ENCODE results near the gene CCDC13. TPM values are rescaled to one million over a fixed set of nuclear protein-coding genes. Genes with fewer than 3 reads are reported as not detected.

CCDC13 gene
- total RNA-seq, 1 donor from 2014 or later, result 1.3 TPM

DNA sequence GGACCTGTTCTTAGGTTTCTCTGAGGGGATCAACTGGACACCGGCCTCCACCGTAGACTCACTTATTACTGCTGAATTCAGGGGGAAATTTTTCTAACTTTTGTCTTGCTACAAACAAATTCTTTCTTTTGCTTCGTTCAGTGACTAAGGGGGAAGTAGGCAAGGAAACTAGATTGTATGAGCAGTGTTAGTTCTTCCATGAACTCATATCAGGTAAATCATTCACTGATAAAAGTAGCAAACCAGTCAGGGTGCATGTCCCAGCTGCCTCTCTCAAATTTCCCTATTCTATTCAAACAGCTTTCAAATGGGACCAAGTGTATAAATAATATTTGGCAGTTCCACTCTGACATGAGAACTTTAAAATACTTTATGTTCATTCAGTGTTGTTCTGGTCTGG lies 7.3 kb upstream of the CCDC13 start:
- no peaks in the 10 kb centered on the region for H3K27me3 ChIP-seq (ENCODE audit: insufficient read depth, low read length)
- Mint-ChIP-seq H3K4me3 (ENCODE audit: unreplicated experiment) (no peak overlapping the region), H3K36me3 (ENCODE audit: low read depth, unreplicated experiment) (no peaks in the 10 kb centered on the region), H3K4me1 (ENCODE audit: low read depth, unreplicated experiment) (no peaks in the 10 kb centered on the region), H3K27ac (ENCODE audit: unreplicated experiment) (no peak overlapping the region), H3K27me3 (ENCODE audit: low read depth, unreplicated experiment) (no peaks in the 10 kb centered on the region), H3K9me3 (ENCODE audit: unreplicated experiment) (no peaks in the 10 kb centered on the region)
- H3K27ac ChIP-seq (ENCODE audit: low read depth, low read length), result no peak overlapping the region
- DNase-seq (ENCODE audit: low read depth) (no peak), FAIRE-seq (no peak)
- no peaks in the 10 kb centered on the region for H3K4me1 ChIP-seq (ENCODE audit: insufficient read depth, low read length)
- H3K4me3 ChIP-seq (ENCODE audit: insufficient read depth, low read depth, low read length), result no peak overlapping the region
- H2AFZ ChIP-seq (ENCODE audit: low read depth, low read length), result no peak overlapping the region
- H3K9ac ChIP-seq (ENCODE audit: low read length), result no peak overlapping the region
- peaks cover 12% of the 10 kb centered on the region for H4K20me1 ChIP-seq (ENCODE audit: insufficient read depth, low read length)
- H3K9me3 ChIP-seq (ENCODE audit: insufficient read depth, low read depth, low read length), result no peaks in the 10 kb centered on the region
- H3K79me2 ChIP-seq (ENCODE audit: insufficient read depth, low read length), result no peaks in the 10 kb centered on the region
- peaks cover 12% of the 10 kb centered on the region for H3K36me3 ChIP-seq (ENCODE audit: insufficient read depth, low read length)
- TF ChIP-seq EZH2 (IDR thresholded peaks at IDR 0.05; ENCODE audit: insufficient read depth, low read length), result no peak
- TF ChIP-seq, protein P1, sequence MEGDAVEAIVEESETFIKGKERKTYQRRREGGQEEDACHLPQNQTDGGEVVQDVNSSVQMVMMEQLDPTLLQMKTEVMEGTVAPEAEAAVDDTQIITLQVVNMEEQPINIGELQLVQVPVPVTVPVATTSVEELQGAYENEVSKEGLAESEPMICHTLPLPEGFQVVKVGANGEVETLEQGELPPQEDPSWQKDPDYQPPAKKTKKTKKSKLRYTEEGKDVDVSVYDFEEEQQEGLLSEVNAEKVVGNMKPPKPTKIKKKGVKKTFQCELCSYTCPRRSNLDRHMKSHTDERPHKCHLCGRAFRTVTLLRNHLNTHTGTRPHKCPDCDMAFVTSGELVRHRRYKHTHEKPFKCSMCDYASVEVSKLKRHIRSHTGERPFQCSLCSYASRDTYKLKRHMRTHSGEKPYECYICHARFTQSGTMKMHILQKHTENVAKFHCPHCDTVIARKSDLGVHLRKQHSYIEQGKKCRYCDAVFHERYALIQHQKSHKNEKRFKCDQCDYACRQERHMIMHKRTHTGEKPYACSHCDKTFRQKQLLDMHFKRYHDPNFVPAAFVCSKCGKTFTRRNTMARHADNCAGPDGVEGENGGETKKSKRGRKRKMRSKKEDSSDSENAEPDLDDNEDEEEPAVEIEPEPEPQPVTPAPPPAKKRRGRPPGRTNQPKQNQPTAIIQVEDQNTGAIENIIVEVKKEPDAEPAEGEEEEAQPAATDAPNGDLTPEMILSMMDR (IDR thresholded peaks at IDR 0.05; ENCODE audit: insufficient read depth, low read depth, low read length), result no peak
- H3K4me2 ChIP-seq (ENCODE audit: low read length), result no peak overlapping the region

DNA sequence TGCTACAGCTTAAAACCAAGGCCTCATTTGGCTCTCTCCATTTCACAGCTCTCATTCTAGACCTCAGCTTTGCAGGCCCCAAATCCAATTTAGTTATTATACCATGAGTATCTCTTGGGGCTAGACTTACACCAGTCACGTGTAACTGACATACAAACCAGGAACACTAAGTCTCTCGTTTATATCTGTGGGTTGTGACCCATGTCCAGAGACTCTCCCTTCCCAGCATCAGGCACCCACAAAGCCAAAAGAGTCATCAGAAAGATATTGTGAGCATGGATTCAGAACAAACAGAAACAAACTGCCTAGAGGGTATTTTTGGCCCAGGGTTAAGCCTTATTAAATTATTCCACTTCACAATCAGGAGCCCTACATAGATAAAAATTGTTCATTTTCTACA lies 5.6 kb upstream of the CCDC13 start:
- Histone ChIP-seq H3K9me3 (ENCODE audit: insufficient read depth, low read depth, low read length) (no peaks in the 10 kb centered on the region), H3K27ac (ENCODE audit: low read depth, low read length) (no peak overlapping the region), H3K4me3 (ENCODE audit: insufficient read depth, low read depth, low read length) (no peak overlapping the region), H3K27me3 (ENCODE audit: insufficient read depth, low read length) (no peaks in the 10 kb centered on the region), H3K4me2 (ENCODE audit: low read length) (no peak overlapping the region), H3K36me3 (ENCODE audit: insufficient read depth, low read length) (peaks cover 7% of the 10 kb centered on the region), H2AFZ (ENCODE audit: low read depth, low read length) (no peak overlapping the region), H3K4me1 (ENCODE audit: insufficient read depth, low read length) (no peaks in the 10 kb centered on the region), H4K20me1 (ENCODE audit: insufficient read depth, low read length) (peaks cover 12% of the 10 kb centered on the region), H3K79me2 (ENCODE audit: insufficient read depth, low read length) (no peaks in the 10 kb centered on the region), H3K9ac (ENCODE audit: low read length) (no peak overlapping the region)
- FAIRE-seq (no peak), DNase-seq (ENCODE audit: low read depth) (peak; percentile 30)
- Mint-ChIP-seq H3K27me3 (ENCODE audit: low read depth, unreplicated experiment) (no peaks in the 10 kb centered on the region), H3K4me1 (ENCODE audit: low read depth, unreplicated experiment) (no peaks in the 10 kb centered on the region), H3K9me3 (ENCODE audit: unreplicated experiment) (no peaks in the 10 kb centered on the region), H3K36me3 (ENCODE audit: low read depth, unreplicated experiment) (no peaks in the 10 kb centered on the region), H3K27ac (ENCODE audit: unreplicated experiment) (no peak overlapping the region), H3K4me3 (ENCODE audit: unreplicated experiment) (no peak overlapping the region)
- TF ChIP-seq EZH2 (IDR thresholded peaks at IDR 0.05; ENCODE audit: insufficient read depth, low read length), result no peak
- TF ChIP-seq, protein P1 (IDR thresholded peaks at IDR 0.05; ENCODE audit: insufficient read depth, low read depth, low read length), result no peak

DNA sequence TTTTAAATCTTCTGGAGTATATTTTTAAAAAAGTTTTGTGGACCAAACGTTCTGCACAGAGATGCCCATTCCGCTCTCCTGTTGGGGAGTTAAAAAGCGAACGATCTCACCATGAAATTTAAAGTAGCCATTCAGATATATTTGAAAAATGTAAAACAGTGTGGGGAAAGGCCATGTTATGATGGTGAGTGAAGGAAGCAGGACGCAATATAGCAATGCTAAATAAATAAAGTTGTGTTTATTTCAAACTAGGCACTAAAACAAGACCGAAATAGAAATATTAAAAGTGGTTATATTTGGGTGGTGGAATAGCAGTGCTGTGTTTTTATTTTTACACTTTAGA lies 327 bp upstream of the CCDC13 start:
- Histone ChIP-seq H3K4me1 (ENCODE audit: insufficient read depth, low read length) (no peaks in the 10 kb centered on the region), H3K9ac (ENCODE audit: low read length) (peak overlapping the region; percentile 75), H4K20me1 (ENCODE audit: insufficient read depth, low read length) (no peaks in the 10 kb centered on the region), H2AFZ (ENCODE audit: low read depth, low read length) (peak overlapping the region; percentile 62), H3K79me2 (ENCODE audit: insufficient read depth, low read length) (no peaks in the 10 kb centered on the region), H3K4me3 (ENCODE audit: insufficient read depth, low read depth, low read length) (peak overlapping the region; percentile 71), H3K27me3 (ENCODE audit: insufficient read depth, low read length) (no peaks in the 10 kb centered on the region), H3K4me2 (ENCODE audit: low read length) (peak overlapping the region; percentile 91), H3K9me3 (ENCODE audit: insufficient read depth, low read depth, low read length) (no peaks in the 10 kb centered on the region), H3K27ac (ENCODE audit: low read depth, low read length) (peak overlapping the region; percentile 22), H3K36me3 (ENCODE audit: insufficient read depth, low read length) (no peaks in the 10 kb centered on the region)
- H3K27ac Mint-ChIP-seq (ENCODE audit: unreplicated experiment), result no peak overlapping the region
- peak overlapping the region; percentile 83 for H3K4me3 Mint-ChIP-seq (ENCODE audit: unreplicated experiment)
- peaks cover 2% of the 10 kb centered on the region for H3K9me3 Mint-ChIP-seq (ENCODE audit: unreplicated experiment)
- H3K27me3 Mint-ChIP-seq (ENCODE audit: low read depth, unreplicated experiment), result no peaks in the 10 kb centered on the region
- FAIRE-seq (no peak), DNase-seq (ENCODE audit: low read depth) (no peak)
- TF ChIP-seq EZH2 (IDR thresholded peaks at IDR 0.05; ENCODE audit: insufficient read depth, low read length), result no peak
- TF ChIP-seq, protein P1 (IDR thresholded peaks at IDR 0.05; ENCODE audit: insufficient read depth, low read depth, low read length), result no peak
- H3K36me3 Mint-ChIP-seq (ENCODE audit: low read depth, unreplicated experiment), result peaks cover 2% of the 10 kb centered on the region
- H3K4me1 Mint-ChIP-seq (ENCODE audit: low read depth, unreplicated experiment), result peaks cover 2% of the 10 kb centered on the region
